ENCODE results near the gene TMEM182.

TMEM182 gene

GRCh38 chr2:102803041-102803896 lies 41.4 kb downstream of the TMEM182 start:
- no peak for DNase-seq

GRCh38 chr2:102803897-102804217 lies 42.0 kb downstream of the TMEM182 start:
- no peak for DNase-seq

- peak; percentile 45 for DNase-seq
Observed at GRCh38 chr2:102806250-102806837, 44.5 kb downstream of the TMEM182 start.

GRCh38 chr2:102809291-102810189 lies 47.7 kb downstream of the TMEM182 start:
- DNase-seq: no peak

- DNase-seq: no peak
Observed at GRCh38 chr2:102815285-102815684, 53.5 kb downstream of the TMEM182 start.

- peak; percentile 86 for DNase-seq
Observed at GRCh38 chr2:102826904-102827303, 65.1 kb downstream of the TMEM182 start.

- DNase-seq: no peak
Observed at GRCh38 chr2:102832789-102833188, 71.0 kb downstream of the TMEM182 start.

GRCh38 chr2:102834523-102835273 lies 72.9 kb downstream of the TMEM182 start:
- DNase-seq: no peak

GRCh38 chr2:102837626-102838198 lies 75.9 kb downstream of the TMEM182 start:
- DNase-seq: no peak

- peak; percentile 7 for DNase-seq
Observed at GRCh38 chr2:102839668-102840388, 78.0 kb downstream of the TMEM182 start.

- DNase-seq: no peak
Observed at GRCh38 chr2:102841107-102841840, 79.4 kb downstream of the TMEM182 start.

- DNase-seq: no peak
Observed at GRCh38 chr2:102843764-102844443, 82.1 kb downstream of the TMEM182 start.

GRCh38 chr2:102844911-102845310 lies 83.1 kb downstream of the TMEM182 start:
- DNase-seq: no peak

GRCh38 chr2:102848366-102848839 lies 86.6 kb downstream of the TMEM182 start:
- peak; percentile 91 for DNase-seq

GRCh38 chr2:102850888-102851287 lies 89.1 kb downstream of the TMEM182 start:
- DNase-seq: no peak

- DNase-seq: no peak
Observed at GRCh38 chr2:102852867-102853266, 91.0 kb downstream of the TMEM182 start.

Measured in DMS 273 treated with DMSO at 0.1 percent for 48 hours (cell line).